ENCODE measurements around the gene DPF3.

- TF ChIP-seq CTCF (IDR thresholded peaks at IDR 0.05) (no peak), POLR2A (IDR thresholded peaks at IDR 0.05) (no peak)
These were observed 229.2 kb downstream of the DPF3 start for GRCh38 chr14:72664651-72665050.

Data from lower leg skin (tissue), 3 donors.